ENCODE data around the gene ATP5PF.

GRCh38 chr21:25682382-25682781, 52.3 kb downstream of the ATP5PF start:
- TF ChIP-seq CTCF (tag by site-specific recombination; IDR thresholded peaks at IDR 0.05) (no peak), ZNF621 (tag by site-specific recombination; IDR thresholded peaks at IDR 0.05) (no peak), PATZ1 (tag by site-specific recombination; IDR thresholded peaks at IDR 0.05) (no peak), ZFP37 (tag by site-specific recombination; IDR thresholded peaks at IDR 0.05) (no peak), ZNF768 (tag by site-specific recombination; IDR thresholded peaks at IDR 0.05) (no peak), ZNF239 (tag by site-specific recombination; IDR thresholded peaks at IDR 0.05) (no peak), ZSCAN30 (tag by site-specific recombination; IDR thresholded peaks at IDR 0.05) (no peak)
